Fibroblast of skin of right biceps (primary cell): ENCODE data around the gene SP6.

Experiments used
- DNase-seq: peaks from one replicate; pipeline ENCODE4 v3.0.0-alpha.2; 2013

Gene SP6

DNA sequence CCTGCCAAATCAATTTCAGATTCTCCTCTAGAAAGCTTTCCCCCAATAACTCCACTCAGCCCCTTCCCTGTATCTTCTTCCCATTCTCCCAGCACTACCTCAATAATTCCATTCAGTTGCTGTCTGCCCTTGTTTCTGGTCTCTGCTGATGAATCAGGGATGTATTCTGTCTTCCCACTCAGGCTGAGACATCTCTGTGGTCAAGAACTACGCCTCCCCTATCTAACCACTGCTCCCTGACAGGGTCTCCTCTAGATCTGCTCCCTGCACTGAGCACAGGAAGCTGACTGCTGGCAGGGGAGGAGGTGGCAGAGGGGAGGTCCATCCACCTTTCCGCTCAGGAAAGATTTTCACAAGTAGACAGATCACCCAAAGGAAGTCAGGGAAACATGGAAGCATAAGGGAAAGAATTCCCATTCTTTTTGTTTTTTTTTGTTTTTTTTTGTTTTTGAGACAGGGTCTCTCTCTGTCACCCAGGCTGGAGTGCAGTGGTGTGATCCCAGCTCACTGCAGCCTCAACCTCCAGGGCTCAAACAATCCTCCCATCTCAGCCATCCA is 28.1 kb upstream of the SP6 start:
- DNase-seq = peak; percentile 82

DNA sequence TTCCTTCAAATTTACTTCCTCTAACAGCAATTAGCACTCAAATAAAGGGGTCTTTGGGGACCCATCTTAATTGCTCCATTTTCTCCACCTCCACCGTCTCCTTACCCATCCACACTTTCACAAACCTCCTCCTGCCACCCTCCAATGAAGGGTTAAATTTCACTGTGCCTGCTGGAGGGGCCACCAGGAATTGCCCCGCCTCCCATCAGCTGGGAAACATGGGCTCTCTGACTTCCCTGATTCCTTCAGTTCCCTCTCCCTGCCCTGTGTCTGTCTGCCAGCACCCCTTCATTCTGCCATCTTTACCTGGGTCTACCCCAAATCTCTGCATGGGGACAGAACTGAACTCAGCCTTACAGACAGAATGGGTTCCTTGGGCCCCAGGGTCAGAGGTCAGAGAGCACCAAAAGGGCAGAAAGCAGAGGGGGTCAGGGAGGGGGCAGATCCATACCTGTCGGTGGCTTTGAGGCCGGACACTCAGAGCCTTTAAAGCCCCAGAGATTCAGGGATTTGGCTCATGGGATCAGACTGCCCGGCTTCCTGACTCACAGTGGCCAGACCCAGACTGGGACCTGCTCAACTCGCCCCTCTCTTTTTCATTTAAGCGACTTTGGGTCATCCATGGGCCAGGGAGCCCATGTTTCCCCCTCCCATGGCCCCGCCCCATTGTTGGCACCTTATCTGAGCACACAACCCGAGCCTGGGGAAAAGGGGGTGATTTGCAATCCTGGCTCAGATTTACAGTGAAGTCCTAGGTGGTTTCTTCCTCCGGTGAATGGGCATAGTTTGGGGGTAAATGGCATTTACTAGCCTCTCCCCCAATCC is 27.5 kb upstream of the SP6 start:
- DNase-seq = no peak

DNA sequence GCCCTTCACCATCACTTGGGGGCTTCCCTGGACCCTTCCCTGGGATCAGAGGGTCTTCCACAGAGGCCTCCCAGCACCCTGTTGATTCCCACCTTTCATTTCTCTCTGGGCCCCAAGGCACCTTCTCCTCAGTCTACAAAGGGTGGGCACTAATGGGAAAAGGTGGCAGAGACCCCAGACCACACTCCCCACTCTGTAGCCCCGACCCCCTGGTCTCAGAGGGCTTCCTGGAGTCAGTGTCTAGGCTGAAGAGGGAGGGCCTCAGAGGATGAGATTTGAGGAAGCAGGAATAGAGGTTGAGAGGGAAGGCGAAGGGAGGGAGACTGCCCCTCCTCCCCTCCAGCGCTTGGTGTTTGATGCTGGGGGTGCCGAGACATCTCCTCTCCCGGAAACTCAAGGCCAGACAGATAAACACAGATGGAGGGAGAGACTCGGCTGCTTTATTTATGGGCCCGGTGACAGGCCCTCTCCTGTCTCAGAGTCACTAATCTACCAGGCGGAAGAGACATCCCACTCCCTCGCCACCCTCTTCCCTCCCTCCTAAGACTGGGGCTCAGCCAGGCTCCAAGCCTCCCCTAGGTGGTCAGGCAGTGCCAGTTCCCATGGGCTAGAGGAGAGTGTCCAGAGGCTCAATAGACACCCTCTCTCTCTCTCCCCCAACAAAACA is 26.5 kb upstream of the SP6 start:
- peak; percentile 60 for DNase-seq

DNA sequence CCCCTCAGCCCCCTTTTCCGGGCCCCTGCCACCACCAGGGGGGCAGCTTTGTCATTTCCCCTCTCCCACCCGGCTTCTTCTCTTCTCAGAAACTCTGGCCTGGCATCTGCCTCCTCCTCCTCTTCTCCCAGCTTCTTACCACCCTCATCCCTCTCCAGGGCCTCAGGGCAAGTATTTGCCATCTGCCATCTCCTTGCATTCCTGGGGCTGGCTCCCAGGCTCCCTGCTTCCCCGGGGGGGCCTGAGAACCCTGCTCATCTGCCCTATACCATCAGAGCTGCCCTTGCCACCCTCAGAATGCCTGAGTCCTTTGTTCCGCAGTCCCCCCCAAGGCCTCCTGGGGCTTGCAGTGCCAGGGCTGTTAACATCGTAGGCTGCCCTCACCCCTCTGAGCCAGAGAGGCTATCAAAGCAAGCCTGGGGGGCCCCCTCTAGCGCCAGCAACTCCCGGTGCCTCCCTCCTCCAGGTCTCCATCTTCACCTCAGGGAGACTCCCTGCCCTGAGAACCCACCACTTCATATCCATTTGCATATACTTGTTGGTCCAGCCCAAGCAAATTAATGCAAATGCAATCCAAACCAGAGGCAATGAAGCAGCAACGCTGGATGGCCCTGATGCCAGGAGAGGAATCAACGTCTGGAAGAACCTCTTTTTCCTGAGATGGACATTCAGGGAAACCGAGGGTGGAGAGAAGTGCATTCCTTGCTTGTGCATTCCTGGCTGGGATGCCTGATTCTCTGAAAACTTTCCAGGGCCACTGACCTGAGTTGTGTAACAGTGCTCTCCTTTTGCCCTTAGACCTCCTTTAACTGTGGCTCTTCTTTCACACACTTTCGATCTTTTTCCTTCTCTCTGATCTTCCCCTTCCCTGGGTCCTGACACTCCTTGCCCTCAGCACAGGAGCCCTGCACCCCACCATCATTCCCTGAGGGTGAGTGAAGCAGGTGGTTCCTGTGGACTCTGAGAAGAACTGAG is 24.3 kb upstream of the SP6 start:
- DNase-seq = no peak

DNA sequence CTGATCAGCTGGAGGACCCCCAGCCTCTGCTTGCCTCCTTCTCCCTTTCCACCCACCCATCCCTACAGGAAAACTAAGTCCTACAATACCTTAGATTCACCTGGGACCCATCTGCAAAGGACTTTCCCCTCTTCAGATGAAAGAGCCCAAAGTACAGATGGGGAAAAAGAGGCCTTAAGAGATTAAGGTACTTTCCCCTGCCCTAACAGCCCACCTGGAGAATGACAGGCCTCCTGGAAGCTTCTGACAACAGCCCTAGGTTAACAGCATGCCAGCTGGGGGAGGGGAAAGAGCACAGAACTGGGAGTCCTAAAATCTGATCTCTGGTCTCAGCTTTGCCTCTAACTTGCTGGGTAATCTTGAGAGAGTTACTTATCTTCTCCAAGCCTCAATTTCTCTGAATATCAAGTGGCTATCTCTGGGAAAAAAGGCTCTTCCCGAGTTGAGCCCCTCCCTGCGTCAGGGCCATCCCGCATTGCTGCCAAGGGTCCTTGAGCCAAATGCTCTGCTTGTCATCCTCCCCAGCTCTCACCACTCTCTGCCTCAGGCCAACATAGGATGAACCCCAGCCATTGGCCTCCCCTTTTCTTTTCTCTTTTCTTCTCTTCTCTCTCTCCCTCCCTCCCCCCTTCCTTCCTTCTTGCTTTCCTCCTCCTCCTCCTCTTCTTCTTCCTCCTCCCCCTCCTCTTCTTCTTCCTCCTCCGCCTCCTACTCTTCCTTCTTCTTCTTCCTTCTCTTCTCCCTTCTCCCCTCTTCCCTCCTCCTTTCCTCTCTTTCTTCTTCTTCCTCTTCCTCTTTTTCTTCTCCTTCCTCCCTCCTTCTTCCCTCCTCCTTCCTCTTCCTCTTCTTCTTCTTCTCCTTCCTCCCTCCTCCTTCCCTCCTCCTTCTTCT is 22.5 kb upstream of the SP6 start:
- DNase-seq = no peak

DNA sequence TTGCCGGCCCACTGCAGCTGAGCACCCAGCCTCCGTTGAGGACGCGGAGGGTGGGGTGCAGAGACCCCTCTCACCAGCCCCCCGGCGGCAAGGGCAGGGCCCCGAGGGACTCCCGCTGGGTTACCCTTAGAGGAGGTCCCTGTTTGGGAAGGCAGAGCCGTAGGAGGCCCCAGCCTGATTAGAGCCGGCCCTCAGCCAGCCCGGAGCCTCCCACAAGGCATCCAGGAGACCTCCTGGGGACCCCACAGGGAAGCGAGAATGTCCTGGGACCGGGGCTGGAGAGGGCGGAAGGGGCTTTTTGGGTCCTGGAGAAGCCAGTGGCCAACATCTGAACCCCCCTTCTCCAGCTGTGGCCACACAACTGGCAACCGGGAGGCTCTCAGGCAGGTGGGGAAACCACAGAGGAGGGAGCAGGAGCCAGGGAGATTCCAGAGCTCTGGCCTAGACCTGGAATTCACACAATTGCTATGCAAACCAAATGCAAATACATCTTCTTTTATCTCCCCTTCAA is 21.7 kb upstream of the SP6 start:
- no peak for DNase-seq

DNA sequence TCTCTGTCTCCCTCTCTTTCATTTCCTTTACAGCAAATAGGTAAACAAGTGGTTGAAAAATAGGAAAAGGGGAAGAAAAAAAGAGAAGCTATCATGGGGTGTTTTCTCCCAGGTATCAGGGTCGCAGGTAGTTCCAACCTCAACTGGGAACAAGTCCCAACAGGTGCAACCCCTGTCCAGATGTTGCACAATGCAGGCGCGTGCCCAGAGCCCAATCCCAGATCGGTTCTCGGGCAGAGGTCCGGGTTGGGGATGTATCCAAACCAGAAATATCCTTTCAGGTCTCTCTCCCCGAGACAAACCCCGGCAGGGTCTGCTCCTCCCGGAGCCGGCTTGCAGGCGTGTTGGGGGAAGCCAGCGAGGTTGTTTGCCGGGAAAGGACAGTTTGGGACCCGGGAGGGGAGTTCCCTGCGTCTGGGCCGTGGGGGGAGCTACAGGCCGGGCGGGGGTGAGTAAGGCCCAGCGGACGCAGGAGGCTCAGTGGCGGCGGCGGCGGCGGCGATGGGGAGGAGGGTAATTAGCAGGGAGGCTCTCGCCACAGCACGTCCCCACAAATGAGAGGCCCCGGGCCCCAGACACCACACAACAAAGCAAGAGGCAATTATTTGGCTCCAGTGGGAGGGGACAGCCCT is 21.2 kb upstream of the SP6 start:
- DNase-seq = no peak

DNA sequence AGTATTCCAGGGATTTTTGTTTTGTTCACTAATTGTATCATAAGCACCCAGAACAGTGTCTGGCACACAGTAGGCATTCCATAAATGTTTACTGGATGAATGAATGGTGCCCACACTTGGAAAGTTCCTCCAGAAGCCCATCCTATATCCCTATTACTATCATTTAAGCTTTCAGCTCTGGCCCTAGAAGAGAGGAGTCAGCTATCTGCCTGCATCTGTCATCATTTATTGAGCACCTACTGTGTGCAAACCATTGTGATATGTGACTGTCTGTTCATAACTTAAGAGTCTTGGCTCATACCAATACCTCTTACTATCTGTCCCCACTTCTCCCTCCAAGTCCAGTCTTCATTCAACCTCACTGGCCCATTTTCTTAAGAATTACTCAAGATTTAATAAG is 20.1 kb upstream of the SP6 start:
- DNase-seq = no peak

DNA sequence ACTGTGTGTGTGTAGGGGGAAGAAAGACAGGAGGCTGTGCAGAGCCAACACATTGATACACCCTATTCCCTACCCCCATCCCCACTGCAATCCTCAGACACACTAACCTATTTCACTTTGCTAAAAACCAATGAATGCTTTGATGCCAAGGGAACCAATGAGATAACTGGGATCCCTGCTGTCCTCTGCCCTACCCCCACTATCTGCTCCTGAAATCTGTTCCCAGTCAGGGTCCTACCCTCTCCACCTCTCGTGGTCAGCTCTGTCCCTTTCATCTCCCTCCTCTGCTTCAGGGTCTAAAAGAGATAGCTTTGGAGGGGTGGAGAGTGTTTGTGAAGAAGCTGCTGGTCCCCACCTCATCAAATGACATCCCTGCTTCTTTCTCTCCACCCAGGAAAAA is 19.1 kb upstream of the SP6 start:
- no peak for DNase-seq

DNA sequence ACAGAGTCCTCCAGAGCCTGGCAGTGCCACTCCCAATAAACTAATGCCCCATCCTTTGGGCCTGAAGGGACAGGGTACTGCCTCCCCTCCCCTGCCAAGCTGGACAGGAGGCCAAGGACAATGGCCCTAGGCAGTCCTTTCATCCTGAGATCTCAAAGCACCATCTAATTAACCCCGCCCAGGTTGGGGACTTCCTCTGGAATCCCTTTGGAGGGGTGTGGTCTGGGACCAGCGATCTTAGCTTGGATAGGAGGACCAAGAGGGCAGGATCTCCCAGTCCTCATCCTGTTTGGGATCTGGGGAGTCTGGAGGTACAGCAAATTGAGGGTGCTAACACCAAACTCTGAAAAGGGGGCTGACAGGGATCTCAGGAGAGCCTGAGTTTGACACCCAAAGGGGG is 18.2 kb upstream of the SP6 start:
- DNase-seq = no peak

DNA sequence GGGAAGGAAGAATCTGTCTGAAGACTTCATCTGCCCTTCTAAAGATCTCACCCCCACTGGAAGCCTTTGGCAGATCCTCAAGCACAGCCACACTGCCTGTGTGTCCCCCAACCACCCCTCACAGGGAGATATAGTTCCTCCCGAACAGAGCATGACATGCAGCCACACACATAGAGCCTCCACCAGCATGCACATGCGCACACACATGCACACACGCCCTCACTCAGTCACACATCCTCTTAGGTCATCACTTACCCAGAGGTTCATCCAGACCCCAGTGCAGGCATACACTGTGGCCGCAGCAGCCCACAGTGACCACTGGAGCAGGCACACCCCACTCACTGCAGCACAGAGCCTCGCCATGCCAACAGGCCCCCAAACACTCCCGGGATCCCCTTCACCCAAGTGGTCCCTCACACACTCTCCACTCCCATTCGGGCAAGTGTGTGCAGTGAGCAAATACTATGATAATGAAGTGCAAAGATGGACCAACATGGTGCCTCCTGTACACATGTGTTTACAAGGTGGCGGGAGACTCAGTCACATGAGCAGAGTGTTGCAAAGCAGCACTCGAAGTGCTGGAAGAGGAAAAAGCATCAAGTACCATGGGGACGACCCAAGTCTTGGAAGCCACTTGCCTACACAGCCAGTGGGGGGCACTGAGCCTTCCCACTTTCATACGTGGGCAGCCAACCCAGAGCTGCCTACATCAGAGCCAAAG is 17.0 kb upstream of the SP6 start:
- DNase-seq = no peak

DNA sequence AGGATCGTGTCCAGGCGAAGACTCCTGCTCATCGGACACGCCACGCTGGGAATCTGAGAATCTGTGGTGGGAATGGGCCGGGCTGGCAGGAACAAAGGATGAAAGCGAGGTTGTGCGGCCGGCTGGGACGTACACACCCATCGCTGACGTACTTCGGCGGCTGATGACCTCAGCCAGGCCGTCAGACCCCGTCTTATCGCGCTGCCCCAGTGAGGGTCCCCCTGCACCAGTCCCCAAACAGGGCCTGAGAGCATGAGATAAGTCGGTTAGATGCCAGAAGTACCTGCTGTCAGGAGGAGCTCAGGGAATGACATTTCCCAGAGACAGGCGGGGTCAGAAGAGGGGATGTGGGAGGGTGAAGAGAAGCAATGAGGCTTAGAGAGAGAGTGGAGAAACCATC is 16.0 kb upstream of the SP6 start:
- no peak for DNase-seq

DNA sequence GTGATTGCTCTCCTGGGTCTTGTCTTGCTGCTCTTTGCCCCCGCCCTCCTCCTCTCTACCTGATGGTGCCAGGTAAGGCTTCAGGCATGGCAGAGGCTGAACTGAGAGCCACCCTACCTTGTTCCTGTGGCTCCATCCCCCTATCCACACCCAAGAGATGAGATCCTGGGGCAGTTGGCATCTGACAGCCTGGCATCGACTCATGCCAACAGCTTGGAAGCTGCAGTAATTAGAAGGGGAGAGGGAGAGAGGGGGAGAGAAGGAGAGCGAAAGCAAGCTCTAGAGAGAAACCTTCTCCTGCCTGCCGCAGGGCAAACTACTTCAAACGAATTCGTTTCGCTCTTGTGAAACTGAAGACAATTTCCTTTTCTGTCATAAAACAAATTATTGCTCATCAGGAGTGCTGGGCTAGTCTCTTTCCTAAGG is 13.8 kb upstream of the SP6 start:
- DNase-seq = no peak

DNA sequence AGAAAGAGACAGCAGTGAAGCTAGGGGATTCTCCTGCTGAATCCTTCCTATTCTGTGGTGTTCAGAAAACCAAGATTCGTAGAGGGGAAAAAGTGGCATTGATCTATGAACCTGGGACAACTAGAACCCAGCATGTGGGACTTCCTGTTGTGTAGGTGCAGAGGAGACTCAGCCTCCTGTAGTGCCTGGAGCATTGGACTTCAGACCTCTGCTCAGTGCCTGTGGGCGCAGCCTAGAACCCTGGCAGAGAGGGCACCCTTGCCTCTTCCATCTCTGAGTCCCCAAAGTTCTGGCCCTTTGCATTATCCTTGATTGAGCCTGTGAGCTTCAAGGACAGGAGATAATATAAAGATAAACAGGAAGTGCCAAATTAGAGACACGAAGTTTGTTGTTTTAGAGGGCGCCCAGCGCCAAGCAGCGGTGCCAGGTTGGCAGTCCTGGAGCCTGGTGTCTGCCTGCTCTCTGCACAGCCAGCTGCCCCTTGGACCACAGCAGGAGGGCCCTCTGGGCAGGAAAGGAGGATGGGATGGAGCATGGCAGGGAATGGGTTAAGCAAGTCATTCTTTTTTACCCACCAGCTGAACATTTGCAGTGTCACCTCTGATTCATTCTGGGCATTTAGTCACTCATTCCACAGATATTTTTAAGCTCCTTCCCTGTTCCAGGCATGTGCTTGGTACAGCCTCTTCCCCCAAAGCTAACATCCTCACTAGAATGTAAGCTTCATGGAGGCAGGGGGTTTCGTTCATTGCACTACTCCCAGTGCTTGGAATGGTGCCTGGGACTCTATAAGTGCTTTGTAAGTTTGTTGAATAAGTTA is 11.9 kb upstream of the SP6 start:
- DNase-seq = peak; percentile 90

DNA sequence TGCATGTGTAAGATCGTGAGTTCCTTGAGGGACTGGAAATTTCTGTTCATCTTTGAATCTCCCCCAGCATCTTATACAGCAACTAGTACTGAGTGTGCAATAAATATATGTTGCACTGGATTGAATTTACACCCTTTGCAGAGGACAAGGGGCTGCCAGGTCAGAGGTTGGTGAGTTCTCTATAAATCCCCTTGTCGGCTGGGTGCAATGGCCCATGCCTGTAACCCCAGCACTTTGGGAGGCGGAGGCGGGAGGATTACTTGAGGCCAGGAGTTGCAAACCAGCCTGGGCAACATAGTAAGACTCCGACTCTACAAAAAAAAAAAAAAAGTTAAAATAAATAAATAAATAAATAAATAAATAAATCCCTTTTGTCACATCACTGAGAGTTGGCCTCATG is 9.4 kb upstream of the SP6 start:
- DNase-seq = no peak

DNA sequence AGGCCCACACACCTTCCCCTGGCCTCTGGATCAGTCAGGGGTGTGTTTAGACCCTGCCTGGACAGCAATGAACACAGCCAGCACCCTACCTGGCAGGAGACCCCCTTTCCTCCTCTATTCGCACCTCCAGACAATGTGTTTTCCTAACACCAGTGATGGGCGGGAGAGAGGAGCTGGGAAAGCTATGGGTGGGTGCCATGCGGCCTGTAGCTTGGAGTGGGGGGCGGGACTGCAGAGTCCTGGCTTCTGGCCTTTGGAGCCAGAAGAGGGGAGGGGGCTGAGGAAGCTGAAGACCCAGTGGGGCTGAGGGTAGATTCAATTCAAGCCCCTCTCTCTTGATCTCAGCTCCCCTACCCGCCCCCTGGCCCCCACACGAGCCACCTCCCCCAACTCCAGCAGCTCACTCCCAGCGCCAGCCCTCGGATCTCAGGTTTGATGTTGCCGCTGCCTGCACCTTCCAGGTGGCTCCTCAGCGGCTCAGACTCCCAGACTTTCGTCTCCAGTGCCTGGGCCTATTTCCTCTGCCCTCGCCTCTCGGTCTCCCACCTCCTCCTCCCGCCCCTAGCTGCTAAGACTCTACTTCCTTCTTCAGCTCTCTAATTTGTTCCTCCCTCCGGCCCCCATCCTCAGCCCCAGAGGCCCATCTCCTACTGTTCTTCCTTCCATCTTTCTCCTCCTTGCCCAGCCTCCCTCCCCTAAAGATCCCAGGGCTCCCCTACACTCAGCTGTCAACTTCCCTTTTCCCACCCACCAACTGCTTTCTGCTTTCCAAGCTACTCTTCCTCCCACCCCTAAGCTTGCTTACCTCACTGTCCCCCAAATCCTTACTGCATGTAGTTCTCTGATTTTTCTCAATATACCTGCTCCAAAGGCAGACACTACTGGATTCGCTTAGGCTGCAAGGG is 6.8 kb upstream of the SP6 start:
- no peak for DNase-seq

DNA sequence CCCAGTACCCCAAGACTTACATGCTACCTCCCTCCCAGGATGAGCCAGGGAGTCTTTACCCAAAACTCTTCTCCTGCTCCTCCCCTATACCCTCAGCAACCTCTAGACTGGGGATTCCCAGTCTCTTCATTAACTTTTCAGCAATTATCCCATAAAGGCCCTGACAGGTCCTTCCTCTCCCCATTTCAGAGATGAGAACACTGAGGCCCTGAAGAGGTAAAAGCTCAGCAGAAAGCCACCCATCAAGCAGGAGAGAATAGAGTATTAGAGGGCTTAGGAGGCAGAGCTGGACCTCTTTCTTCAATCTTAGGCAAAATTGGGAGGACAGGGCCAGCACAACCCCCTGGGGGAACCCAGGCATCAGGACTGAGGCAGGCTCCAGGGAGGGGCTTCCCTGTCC is 5.9 kb upstream of the SP6 start:
- no peak for DNase-seq

DNA sequence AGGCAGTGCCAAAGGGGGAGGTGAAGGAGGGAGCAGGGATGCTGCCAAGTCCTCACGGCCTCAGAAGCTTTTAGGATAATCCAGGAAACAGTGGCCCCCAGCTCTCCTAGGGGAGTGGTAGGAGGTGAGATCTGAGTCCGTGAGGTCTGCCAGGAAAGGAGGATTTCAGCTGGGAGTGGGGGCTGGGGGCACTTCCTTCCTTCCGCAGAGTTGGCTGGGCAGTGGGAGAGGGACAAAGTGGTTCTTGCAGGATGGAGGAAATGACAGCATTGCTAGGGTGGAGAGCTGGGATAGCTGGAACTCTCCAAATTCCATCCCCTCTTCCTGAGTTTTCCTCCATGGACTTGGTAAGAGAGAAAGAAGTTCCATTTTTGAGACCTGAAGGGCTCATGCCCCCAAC is 4.8 kb upstream of the SP6 start:
- DNase-seq = no peak

DNA sequence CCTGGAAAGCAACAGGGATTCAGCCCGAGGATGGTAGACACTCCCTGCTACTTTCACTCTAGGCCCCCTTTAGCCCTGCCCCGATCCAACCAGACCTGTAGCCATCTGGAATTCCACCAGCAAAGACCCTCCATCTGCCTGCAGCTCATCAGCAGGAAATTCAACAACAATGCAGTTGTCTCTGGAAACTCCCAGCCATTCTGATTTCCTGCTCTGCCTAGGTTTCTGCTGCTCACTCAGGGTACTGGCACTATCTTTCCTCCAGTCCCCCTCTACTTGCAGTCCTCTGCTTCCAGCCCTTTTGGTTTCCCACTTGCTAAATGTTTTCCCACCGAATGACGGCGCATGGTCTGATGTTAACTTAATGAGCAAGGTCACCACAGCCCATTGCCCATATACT is 2.7 kb upstream of the SP6 start:
- no peak for DNase-seq
